H1 (cell line): ENCODE measurements around the gene NAGLU. TPM values are rescaled to one million over a fixed set of nuclear protein-coding genes. Genes with fewer than 3 reads are reported as not detected.
"Not testable (repeated sequence)": the region's sequence is repeated elsewhere in the genome, so short reads cannot be mapped to it uniquely, and the experiment has no call there.

Source experiments
- CTCF ChIA-PET: fragments of 300-600 bp; sonication (Branson Sonifier 250); formaldehyde crosslinking; loops from one replicate; lab custom pipeline; 2021; ENCODE audit not compliant: partially characterized antibody; lab: Charles Lee
- POLR2A ChIA-PET: fragments of 300-600 bp; sonication (Branson Sonifier 250); formaldehyde crosslinking; loops from one replicate; lab custom pipeline; 2021; ENCODE audit warnings: inconsistent platforms; ENCODE audit not compliant: partially characterized antibody; lab: Charles Lee
- DNase-seq, 2 experiments: peaks; one replicate each; pipeline versions ENCODE4 v3.0.0 to v3.0.0-alpha.2; 2010 to 2022; ENCODE audit warnings: low spot score in 2 of 2, low read depth in 1 of 2, mixed read lengths in 1 of 2
- FAIRE-seq: peaks from 2 replicates; lab custom pipeline; 2011; peaks lifted over from hg19 to GRCh38; lab: Jason Lieb, UNC
- H2AFZ ChIP-seq: 2 replicates; pipeline ENCODE4 v1.8.1; 2012; ENCODE audit warnings: low read length, inconsistent platforms
- H2AK5ac ChIP-seq: 2 replicates; pipeline ENCODE4 v1.6.1; 2013; ENCODE audit warnings: low read depth, low read length
- H2BK120ac ChIP-seq: replicated peaks from 2 replicates; pipeline ENCODE3; 2013; ENCODE audit warnings: low read depth, low read length, inconsistent platforms
- H2BK12ac ChIP-seq: 2 replicates; pipeline ENCODE4 v1.6.1; 2013; ENCODE audit warnings: low read depth, low read length
- H2BK15ac ChIP-seq: 2 replicates; pipeline ENCODE4 v1.6.1; 2013; ENCODE audit warnings: low read length
- H2BK20ac ChIP-seq: 2 replicates; pipeline ENCODE4 v1.6.1; 2013; ENCODE audit warnings: low read length
- H2BK5ac ChIP-seq: 2 replicates; pipeline ENCODE4 v1.6.1; 2013; ENCODE audit warnings: low read depth, low read length
- H3K14ac ChIP-seq: 2 replicates; pipeline ENCODE4 v1.6.1; 2013; ENCODE audit warnings: inconsistent platforms; ENCODE audit not compliant: insufficient read length
- H3K18ac ChIP-seq: 2 replicates; pipeline ENCODE4 v1.6.1; 2013; ENCODE audit warnings: low read length; ENCODE audit errors: extremely low read depth
- H3K23ac ChIP-seq: 2 replicates; pipeline ENCODE4 v1.6.1; 2013; ENCODE audit warnings: inconsistent platforms; ENCODE audit not compliant: insufficient read length
- H3K23me2 ChIP-seq: 2 replicates; pipeline ENCODE4 v1.6.1; 2013; ENCODE audit warnings: low read depth, low read length
- H3K27ac ChIP-seq: 2 replicates; pipeline ENCODE4 v1.6.1; 2011; ENCODE audit warnings: low read depth, low read length, inconsistent platforms
- H3K27me3 ChIP-seq, 4 experiments: replicated peaks in 1 of 4; 1 replicate in 1 of 4; 2 replicates in 3 of 4; pipeline versions ENCODE4 v1.6.1 to v1.8.1; 2011 to 2013; ENCODE audit warnings: low read length in 3 of 4, mild to moderate bottlenecking in 3 of 4, inconsistent platforms in 2 of 4, mixed read lengths in 2 of 4, moderate library complexity in 1 of 4; ENCODE audit not compliant: control insufficient read depth in 3 of 4, insufficient read depth in 3 of 4; ENCODE audit errors: extremely low read depth in 1 of 4
- H3K36me3 ChIP-seq, 4 experiments: 2 replicates each; pipeline versions ENCODE4 v1.6.1 to v1.8.1; 2011 to 2013; ENCODE audit warnings: mild to moderate bottlenecking in 4 of 4, low read length in 3 of 4, moderate library complexity in 2 of 4, control low read depth in 1 of 4, inconsistent platforms in 1 of 4; ENCODE audit not compliant: insufficient read depth in 4 of 4, control insufficient read depth in 2 of 4
- H3K4ac ChIP-seq: replicated peaks from 2 replicates; pipeline ENCODE3; 2013; ENCODE audit warnings: low read length, low read depth, mixed read lengths, inconsistent platforms; ENCODE audit not compliant: insufficient read length
- H3K4me1 ChIP-seq, 4 experiments: replicated peaks in 1 of 4; 1 replicate in 1 of 4; 2 replicates in 3 of 4; pipeline versions ENCODE4 v1.6.1 to v1.8.1; 2011 to 2013; ENCODE audit warnings: low read length in 3 of 4, inconsistent platforms in 2 of 4, mixed read lengths in 1 of 4; ENCODE audit not compliant: insufficient read depth in 4 of 4, control insufficient read depth in 3 of 4
- H3K4me2 ChIP-seq, 2 experiments: 2 replicates each; pipeline versions ENCODE4 v1.6.1 to v1.8.1; 2011 to 2013; ENCODE audit warnings: low read depth in 2 of 2, low read length in 2 of 2, control low read depth in 1 of 2, inconsistent platforms in 1 of 2, mild to moderate bottlenecking in 1 of 2; ENCODE audit not compliant: insufficient read depth in 1 of 2
- H3K4me3 ChIP-seq, 4 experiments: fragments of 200-600, 300-600 bp in 1 of 4; sonication (generic), shearing (Covaris generic), sonication (Bioruptor Twin) in 1 of 4; 2 replicates each; pipeline versions ENCODE4 v1.5.1 to v1.8.1; 2011 to 2016; ENCODE audit warnings: low read length in 4 of 4, low read depth in 3 of 4, control low read depth in 2 of 4, inconsistent platforms in 2 of 4, mild to moderate bottlenecking in 2 of 4, mixed read lengths in 1 of 4, moderate library complexity in 1 of 4; ENCODE audit not compliant: insufficient read depth in 2 of 4; ENCODE audit errors: extremely low read depth in 1 of 4
- H3K56ac ChIP-seq: replicated peaks from 2 replicates; pipeline ENCODE3; 2013; ENCODE audit warnings: low read depth, mild to moderate bottlenecking, mixed read lengths, low read length, inconsistent platforms; ENCODE audit not compliant: insufficient read length
- H3K79me1 ChIP-seq: 2 replicates; pipeline ENCODE4 v1.6.1; 2013; ENCODE audit warnings: low read depth, low read length, control low read depth
- H3K79me2 ChIP-seq, 2 experiments: 2 replicates each; pipeline versions ENCODE4 v1.6.1 to v1.8.1; 2012 to 2013; ENCODE audit warnings: low read length in 2 of 2, mild to moderate bottlenecking in 2 of 2, inconsistent platforms in 1 of 2; ENCODE audit not compliant: insufficient read depth in 2 of 2, control insufficient read depth in 1 of 2
- H3K9ac ChIP-seq, 4 experiments: replicated peaks in 1 of 4; 1 replicate in 1 of 4; 2 replicates in 3 of 4; pipeline versions ENCODE4 v1.6.1 to v1.8.1; 2011 to 2013; ENCODE audit warnings: low read depth in 3 of 4, low read length in 3 of 4, control low read depth in 2 of 4, mild to moderate bottlenecking in 2 of 4, moderate library complexity in 2 of 4, inconsistent platforms in 1 of 4; ENCODE audit errors: extremely low read depth in 1 of 4
- H3K9me3 ChIP-seq, 2 experiments: 2 replicates each; pipeline versions ENCODE4 v1.6.1 to v1.8.1; 2012 to 2013; ENCODE audit warnings: mild to moderate bottlenecking in 2 of 2, moderate library complexity in 2 of 2, control low read depth in 1 of 2, inconsistent platforms in 1 of 2, low read depth in 1 of 2, low read length in 1 of 2, mixed read lengths in 1 of 2; ENCODE audit not compliant: insufficient read depth in 2 of 2
- H4K20me1 ChIP-seq, 2 experiments: replicated peaks in 1 of 2; 2 replicates each; pipeline versions ENCODE3 to v1.8.1; 2011 to 2013; ENCODE audit warnings: inconsistent platforms in 2 of 2, low read length in 2 of 2, mild to moderate bottlenecking in 1 of 2; ENCODE audit not compliant: insufficient read depth in 2 of 2, control insufficient read depth in 1 of 2
- H4K5ac ChIP-seq: 2 replicates; pipeline ENCODE4 v1.6.1; 2013; ENCODE audit warnings: low read length, low read depth, mixed read lengths, inconsistent platforms; ENCODE audit not compliant: insufficient read length
- H4K8ac ChIP-seq: 2 replicates; pipeline ENCODE4 v1.8.0; 2013; ENCODE audit warnings: mild to moderate bottlenecking, moderate library complexity, low read length, inconsistent platforms; ENCODE audit not compliant: insufficient read depth; ENCODE audit errors: extremely low read depth
- H4K91ac ChIP-seq: replicated peaks from 2 replicates; pipeline ENCODE3; 2013; ENCODE audit warnings: low read length, mixed read lengths, inconsistent platforms; ENCODE audit not compliant: insufficient read length
- WGBS, 2 experiments: shearing (Covaris generic) in 1 of 2; methylation state at CpG; one replicate each; pipeline versions ENCODE4 v1.1.6 to v1.1.7; 2013 to 2015; ENCODE audit warnings: low lambda C conversion rate in 2 of 2, mixed read lengths in 2 of 2, inconsistent platforms in 1 of 2, low coverage in 1 of 2, missing lambda C conversion rate in 1 of 2; ENCODE audit not compliant: insufficient replicate concordance in 2 of 2, insufficient coverage in 1 of 2, insufficient read length in 1 of 2; ENCODE audit errors: extremely low coverage in 1 of 2, missing lambda C conversion rate in 1 of 2; 5-methylcytosine and 5-hydroxymethylcytosine counted together
- polyA plus RNA-seq, 7 experiments: library from polyadenylated mRNA; depleted of rRNA in 3 of 7; stranded (reverse) in 5 of 7; unstranded in 2 of 7; fragments of >200 nt in 5 of 7; fragments of 200-250 nt in 2 of 7; gene quantifications; 1 replicate in 5 of 7; 2 replicates in 1 of 7; 4 replicates in 1 of 7; pipeline versions ENCODE4 v1.2.1 to v1.2.3, GENCODE V29; 2011 to 2013; ENCODE audit warnings: missing spikeins in 2 of 7, mixed read lengths in 2 of 7
- total RNA-seq: library from RNA; stranded (reverse); fragmentation: NEBNext Ultra II Directional; extraction: Animal tissue kit (Norgen Biotek cat#: 25700); gene quantifications from 2 replicates; pipeline ENCODE4 v1.2.1, GENCODE V29; 2021

The NAGLU gene
- total and polyA plus RNA-seq, 2 of the 8 experiments (the other 6 are each of a cell fraction or from before 2014, with no cell fraction given), result 21.3 to 21.6 TPM

GRCh38 chr17:42540558-42540957 is 4.5 kb downstream of the NAGLU start:
- H3K56ac ChIP-seq, result not testable (repeated sequence)
- CTCF ChIA-PET, result interaction anchor here (0.7 to 1.5 kb wide), 3 partner anchors 13 to 231 kb away, joined by 3 to 6 read pairs (median 4); no protein-coding TSS in a partner anchor

More at GRCh38 chr17:42540558-42540957, 4.5 kb downstream of the NAGLU start:
- H3K23me2 ChIP-seq, H3K9ac ChIP-seq, H4K20me1 ChIP-seq, H3K4ac ChIP-seq, H3K27ac ChIP-seq, H3K14ac ChIP-seq, H2BK5ac ChIP-seq, DNase-seq, H3K4me2 ChIP-seq, H4K8ac ChIP-seq, H3K79me1 ChIP-seq, H3K18ac ChIP-seq, H3K4me3 ChIP-seq, H2BK120ac ChIP-seq, H3K79me2 ChIP-seq, H2AK5ac ChIP-seq, FAIRE-seq, H2BK20ac ChIP-seq, H4K91ac ChIP-seq, H3K23ac ChIP-seq, H4K5ac ChIP-seq, H3K9me3 ChIP-seq, H2BK15ac ChIP-seq, H2BK12ac ChIP-seq, H2AFZ ChIP-seq, H3K27me3 ChIP-seq: not testable (repeated sequence)
- peaks cover 0 to 15% (median 8%) of the 10 kb centered on the region in 4 experiments; a peak in 5 of 8 replicates for H3K36me3 ChIP-seq
- POLR2A ChIA-PET, result interaction anchor here (1.4 kb wide), 1 partner anchor 20 kb away, joined by 3 read pairs; no protein-coding TSS in a partner anchor
- H3K4me1 ChIP-seq, result peaks cover 0 to 12% (median 10%) of the 10 kb centered on the region in 4 experiments; a peak in 6 of 7 replicates
- 88% methylated on average over 4 of the region's 4 CpGs; no CpG with 5 or more reads in 1 of the 2 experiments for WGBS, 2 experiments
